CD4-positive, alpha-beta T cell treated with Interleukin-4 for 1 hour (primary cell): ENCODE measurements around the gene TRAPPC6A.

Experiments
- DNase-seq, 2 donors: peaks; one replicate each; pipeline ENCODE4 v3.0.0-alpha.2; 2020 to 2022

Gene TRAPPC6A

DNA sequence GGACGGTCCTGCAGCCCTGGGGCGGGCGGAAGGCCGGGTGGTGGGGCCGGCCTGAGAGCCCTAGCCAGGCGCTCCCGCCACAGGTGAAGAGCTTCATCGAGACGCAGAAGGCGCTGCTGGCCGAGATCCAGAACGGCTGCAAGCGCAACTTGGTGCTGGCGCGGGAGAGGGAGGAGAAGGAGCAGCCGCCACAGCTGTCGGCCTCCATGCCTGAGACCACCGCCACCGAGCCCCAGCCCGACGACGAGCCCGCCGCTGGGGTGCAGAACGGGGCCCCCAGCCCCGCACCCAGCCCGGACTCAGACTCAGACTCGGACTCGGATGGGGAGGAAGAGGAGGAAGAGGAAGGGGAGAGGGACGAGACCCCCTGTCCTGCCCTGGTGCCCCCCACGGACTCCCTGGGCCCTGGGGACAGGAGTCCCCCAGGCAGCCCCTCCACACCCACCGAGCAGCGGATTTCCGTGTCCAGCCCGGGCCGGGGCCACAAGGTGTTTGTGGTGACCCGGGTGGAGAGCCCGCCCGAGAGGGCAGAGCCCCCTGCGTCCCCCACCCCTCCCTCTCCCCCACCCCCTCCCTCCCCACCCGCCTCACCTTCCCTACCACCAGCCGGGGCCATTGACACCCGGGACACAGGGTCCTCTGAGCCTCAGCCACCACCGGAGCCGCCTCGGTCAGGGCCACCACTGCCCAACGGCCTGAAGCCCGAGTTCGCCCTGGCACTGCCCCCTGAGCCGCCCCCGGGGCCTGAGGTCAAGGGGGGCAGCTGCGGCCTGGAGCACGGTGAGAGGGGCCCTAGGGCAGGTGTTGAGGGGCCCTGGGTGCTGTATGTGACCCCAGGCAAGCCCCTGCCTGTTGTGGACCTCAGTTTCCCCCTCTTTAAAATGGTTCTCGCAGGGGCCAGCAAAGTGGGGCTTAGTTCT lies 32.5 kb downstream of the TRAPPC6A start:
- no peak for DNase-seq

DNA sequence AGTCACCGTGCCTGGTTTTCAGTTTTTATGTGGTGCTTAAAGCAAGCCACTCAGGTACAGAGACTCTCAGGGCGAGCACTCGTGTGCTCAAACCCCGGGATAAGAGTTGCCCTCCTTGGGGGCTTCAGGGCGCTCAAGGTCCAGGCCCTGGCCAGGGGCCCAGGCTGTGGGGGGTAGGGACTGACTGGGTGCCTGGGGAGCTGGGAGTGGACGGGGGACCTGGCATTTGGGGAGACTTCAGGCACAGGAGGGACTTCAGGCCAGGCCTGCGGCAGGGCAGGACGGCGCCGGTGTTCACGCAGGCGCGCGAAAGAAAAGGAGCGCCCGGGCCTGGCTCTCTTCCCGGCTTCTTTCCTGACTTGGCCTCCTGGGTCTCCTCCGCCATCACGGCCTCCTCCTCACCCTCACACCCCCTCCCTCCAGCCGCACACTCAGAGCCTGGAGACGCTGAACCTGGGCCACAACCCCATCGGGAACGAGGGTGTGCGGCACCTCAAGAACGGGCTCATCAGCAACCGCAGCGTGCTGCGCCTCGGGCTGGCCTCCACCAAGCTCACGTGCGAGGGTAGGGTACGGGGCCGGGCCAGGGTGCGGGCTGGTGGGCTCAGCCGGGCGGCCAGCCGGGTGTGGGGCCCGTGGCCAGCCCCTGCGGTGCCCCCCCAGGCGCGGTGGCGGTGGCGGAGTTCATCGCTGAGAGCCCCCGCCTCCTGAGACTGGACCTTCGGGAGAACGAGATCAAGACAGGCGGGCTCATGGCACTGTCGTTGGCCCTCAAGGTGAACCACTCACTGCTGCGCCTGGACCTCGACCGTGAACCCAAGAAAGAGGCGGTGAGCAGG lies 33.4 kb downstream of the TRAPPC6A start:
- DNase-seq = no peak

DNA sequence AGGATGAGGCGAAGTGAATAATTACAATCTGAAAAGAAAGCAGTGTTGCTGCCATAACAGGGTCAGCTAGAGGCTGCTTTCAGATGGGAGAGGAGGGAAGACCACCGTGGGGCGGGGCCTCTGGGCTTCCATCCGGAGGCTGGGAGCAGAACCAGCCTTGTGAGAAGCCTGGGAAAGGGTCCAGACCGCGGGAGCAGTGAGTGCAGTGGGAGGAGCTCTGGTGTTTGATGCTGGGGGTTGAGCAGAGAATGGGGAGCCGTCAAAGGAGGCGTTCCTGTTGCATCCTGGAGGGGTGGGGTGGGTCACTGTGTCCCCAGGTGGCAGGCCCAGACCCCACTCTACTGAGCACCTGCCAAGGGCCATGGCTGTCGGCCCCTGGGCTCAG lies 35.3 kb downstream of the TRAPPC6A start:
- DNase-seq = no peak

DNA sequence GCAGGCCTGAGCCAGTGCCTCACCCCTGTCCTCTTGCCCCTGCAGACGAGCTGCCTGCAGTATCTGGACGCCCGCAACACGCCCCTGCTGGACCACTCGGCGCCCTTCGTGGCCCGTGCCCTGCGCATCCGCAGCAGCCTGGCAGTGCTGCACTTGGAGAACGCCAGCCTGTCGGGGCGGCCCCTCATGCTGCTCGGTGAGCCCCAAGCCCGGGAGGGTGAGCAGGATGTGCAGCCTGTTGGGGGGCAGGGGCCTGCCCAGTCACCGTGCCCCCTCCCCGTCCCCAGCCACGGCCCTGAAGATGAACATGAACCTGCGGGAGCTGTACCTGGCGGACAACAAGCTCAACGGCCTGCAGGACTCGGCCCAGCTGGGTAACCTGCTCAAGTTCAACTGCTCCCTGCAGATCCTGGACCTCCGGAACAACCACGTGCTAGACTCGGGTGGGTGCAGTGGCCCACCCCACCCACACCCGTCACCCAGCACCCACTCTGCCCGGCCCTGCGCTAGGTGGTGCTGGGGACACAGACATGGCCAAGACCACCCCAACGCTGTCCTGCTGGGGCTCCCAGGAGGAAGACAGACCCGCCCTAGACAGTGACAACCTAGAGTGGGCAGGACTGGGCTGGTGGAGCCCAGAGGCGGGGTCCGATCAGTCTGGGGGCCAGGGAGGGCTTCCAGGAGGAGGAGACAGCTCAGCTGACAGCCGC lies 35.9 kb downstream of the TRAPPC6A start:
- DNase-seq = no peak

DNA sequence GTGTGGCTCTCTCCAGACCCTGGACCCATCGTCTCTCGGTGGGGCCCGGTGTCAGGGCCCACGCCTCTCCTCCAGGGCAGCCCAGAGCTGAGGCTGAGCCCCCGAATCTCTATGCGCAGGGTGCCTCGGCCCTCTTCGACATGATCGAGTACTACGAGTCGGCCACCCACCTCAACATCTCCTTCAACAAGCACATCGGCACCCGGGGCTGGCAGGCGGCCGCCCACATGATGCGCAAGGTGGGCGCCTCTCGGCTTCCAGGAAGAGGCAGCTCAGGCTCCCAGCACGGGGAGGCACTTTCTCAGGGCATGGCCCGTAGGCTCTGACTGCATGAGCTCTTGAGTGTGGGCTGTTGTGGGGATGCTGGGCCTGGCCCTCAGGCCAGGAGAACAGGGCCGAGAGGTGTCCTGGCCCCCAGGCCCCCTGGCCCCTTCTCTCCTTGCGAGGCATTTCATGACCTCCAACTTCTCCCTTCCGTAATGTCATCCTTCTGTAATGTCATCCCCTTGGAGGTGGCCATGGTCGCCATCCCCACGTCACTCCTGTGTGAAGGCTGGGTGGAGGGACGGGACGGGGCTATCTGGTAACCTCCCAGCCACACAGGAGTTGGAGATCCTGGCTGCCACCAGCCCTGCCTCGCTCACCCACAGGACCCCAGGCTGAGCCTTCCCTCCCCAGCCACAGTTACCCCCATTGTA lies 36.7 kb downstream of the TRAPPC6A start:
- DNase-seq = no peak

DNA sequence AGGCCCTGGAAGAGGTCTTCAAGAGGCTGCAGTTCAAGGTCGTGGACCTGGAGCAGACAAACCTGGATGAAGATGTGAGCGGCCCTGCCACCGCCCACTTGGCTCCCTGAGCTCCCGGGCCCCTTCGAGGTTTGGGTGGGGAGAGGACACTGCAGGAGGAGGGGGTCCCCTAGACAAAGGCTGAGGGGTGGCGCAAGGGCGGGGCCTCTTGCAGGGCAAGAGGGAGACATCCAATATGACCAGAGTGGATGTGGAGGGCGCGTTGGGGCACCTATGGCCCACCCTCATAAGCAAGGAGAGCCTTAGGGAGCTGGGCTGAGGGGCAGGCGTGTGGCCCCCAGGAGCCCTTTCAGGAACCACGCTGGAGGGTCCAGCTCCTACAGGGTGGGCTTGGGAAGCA lies 37.5 kb downstream of the TRAPPC6A start:
- DNase-seq = no peak

DNA sequence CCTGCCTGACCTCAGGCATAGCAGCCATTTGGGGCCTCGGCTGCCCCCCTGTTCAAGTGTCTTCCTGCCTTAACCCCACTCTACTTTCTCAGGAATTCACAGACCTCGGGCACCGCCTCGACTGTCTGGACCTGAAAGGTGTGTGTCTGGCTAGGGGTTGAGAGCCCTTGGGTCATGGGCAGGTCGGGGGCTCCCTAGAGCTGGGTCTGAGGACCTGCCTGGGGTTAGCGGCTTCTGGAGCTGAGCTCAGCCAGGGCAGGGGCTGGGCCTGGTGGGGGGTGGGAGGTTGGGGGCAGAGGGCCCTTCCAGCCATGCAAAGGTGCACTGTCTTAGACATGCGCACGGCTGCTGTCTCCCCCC lies 37.9 kb downstream of the TRAPPC6A start:
- no peak for DNase-seq

DNA sequence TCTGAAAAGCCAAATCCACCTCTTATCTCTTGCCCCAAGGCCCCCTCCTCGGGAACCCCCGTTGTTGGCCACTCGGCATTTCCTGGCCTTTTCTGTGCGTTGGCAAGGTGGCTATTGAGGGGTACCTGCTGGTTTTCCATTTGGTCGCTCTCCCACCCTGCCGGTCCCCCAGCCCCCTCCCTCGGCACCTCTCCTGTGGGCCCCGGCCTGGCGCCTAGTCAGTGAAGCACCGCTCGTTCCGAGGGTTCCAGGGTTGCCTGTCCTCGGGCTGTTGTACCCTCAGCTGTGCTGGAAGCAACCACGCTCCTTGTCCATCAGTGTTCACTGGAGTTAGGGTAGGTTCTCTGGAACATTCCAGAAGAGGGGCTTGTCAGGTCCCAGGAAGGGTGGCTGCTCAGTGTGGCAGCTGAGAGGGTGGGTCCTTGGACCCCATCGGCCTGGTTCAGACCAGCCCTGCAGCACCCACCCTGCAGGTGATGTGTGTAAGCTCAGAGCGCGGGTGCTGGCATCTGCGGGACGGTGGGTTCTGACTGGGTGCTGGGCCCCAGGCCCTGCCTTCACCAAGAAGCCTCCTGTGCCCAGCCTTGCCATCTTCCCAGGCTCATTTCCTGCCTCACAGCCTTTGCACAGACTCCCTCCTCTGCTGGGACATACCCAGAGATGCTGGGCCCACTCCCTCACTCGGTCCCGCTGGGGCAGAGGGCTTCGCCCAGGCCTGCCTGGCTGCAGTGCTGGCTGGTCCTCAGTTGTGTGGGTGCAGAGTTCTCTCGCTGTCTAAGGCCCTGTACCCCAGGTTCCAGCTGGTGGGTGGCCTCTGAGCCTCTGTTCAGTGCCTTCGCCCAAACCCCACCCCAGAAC lies 38.5 kb downstream of the TRAPPC6A start:
- DNase-seq = no peak

DNA sequence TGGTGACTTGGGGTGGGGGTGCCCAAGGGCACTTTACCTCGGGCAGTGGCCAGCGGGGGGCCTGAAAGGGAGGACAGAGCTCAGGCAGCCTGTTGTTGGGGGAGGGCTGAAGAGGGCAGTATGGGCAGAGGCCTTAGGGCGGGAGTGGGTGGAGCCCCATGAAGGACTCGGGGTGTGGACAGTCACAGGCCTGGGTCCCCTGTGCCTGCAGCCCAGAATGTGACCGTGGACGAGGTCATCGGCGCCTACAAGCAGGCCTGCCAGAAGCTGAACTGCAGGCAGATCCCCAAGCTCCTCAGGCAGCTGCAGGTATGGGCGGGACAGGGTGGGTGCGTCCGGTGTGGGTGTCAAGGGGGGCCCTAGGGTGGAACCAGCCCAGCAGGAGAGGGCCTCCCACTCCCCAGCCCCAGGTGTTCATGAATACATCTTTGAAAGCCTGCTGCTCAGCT lies 39.7 kb downstream of the TRAPPC6A start:
- no peak for DNase-seq

DNA sequence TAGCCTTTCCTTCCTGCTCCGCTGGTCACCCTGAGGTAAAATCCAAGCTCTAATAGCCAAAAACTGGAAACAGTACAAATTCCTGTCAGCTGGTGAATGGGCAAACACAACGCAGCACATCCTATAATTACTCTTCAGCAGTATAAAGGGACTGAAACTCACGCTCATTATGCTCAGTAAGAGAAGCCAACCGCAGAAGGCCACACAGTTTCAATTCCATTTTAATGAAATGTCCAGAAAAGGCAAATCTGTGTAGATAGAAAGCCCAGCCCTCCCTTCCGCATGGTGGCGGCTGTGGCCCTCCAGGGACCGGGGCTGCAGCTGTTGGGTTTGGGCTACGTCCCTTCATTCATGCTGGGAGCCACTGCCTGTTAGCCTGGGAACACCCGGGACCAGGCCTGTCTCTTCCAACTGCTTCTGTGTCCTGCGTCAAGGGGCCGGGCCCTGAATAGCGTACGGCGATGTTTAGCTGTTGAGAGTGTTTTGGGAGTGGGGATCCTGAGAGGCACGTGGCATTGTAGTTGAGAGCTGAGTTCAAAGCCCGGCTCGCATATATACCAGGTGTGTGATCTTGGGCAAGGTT lies 40.8 kb downstream of the TRAPPC6A start:
- DNase-seq = no peak

DNA sequence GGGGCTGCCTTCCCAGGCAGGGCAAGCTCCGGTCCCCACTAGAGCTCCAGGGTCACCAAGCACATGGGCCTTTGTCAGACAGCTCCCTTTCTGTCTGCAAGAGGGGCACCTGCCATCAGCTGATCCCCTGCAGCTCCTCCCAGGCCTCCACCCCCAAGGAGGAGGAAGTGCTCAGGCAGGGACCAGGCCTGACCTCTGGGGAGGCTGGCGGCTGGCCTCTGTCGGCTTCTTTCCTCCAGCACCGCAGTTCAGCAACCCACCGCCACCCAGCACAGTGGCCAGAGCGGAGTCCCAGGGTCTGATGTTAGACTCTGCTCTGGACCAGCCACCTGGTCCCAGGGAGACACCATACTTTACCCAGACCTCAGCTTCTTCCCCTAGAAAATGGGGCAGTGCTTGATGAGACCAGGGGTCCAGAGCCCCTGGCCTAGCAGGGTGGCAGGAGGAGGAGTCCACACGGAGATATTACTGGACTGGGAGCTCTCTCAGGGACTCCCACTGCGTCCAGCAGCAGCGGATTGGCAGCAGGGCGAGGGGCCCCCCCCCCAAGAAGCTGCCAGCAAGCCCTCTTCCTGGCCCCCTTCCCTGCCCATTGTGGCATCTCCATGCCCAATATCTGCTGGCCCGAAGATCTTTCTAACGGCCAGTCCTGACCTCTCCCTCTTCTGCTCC lies 41.4 kb downstream of the TRAPPC6A start:
- no peak for DNase-seq

DNA sequence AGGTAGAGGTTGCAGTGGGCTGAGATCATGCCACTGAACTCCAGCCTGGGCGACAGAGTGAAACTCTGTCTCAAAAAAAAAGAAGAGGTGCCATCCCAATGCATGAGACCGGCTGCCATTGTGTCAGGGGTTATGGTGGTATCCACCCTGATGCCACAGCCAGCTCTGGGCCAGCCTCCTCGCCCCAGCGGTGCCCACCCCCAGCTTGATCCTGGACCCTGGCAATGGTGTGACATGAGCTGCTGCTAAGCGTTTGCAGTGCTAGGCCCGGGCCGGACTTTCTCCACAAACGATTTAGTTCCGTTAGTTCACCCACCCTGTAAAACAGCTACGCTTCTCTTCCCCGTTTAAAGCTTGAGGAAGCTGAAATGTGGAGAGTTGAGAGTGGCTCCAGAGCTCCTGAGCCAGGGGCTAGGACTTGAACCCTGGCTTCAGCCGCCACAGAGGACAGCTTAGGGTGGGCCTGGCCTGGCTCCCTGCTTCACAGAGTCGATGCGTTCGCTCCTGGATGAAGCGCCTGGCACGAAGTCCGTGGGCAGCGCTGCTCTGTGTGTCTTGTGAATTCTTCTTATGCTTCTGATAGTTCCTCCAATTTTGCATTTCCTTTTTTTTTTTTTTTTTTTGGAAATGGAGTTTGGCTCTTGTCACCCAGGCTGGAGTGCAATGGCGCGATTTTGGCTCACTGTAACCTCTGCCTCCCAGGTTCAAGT lies 42.7 kb downstream of the TRAPPC6A start:
- DNase-seq = no peak

DNA sequence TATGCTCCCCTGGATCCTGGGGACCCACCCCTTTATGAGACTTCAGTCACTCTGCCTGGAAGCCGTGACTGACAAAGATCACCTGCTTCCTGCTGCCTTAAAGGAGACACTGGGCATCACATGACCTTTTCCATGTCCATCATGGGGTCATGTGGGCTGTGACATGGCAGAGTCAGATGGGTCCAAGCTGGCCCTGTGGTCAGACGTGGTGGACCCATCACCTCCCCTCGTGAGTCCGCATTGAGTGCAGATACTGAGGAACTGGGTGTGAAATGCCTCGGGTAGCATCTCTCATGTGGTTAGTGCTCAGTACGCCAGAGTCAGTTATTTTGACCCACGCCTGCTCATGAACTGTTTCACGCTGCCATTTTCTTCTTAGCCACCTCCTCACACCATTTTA lies 44.4 kb downstream of the TRAPPC6A start:
- DNase-seq = no peak

DNA sequence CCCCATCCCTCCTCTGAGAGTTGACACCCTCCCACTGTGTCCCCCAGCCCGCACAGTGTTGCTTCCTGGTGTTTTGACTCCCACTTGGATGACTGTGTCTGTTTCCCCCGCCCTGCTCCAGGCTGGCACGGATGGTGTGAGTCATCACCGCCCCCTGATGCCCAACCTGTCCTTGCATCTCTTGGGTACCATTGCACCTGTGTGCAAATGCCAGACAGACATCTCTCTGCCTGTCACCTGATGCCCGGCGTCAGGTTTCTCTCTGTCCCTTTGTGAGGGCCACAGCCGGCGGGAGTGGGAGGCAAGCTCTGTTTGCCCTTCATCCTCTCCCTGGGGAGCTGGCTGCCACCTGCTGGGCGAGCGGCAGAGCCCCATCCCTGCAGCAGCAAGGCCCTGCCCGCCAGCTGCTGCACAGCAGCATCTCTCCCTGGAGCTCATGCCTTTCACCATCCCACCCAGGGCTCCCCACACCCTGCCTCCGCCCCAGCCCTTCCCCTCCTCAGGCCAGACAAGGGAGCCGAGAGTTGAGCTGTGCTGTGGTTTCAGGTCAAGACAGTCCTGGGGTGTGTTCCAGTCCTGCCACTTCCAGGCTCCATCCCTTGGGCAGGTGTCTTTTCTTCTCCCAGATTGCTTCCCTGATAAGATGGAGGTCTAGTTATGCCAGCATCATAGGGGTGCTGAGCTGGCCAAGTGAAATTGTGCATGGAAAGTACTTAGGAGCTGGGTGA lies 47.0 kb downstream of the TRAPPC6A start:
- DNase-seq = no peak

DNA sequence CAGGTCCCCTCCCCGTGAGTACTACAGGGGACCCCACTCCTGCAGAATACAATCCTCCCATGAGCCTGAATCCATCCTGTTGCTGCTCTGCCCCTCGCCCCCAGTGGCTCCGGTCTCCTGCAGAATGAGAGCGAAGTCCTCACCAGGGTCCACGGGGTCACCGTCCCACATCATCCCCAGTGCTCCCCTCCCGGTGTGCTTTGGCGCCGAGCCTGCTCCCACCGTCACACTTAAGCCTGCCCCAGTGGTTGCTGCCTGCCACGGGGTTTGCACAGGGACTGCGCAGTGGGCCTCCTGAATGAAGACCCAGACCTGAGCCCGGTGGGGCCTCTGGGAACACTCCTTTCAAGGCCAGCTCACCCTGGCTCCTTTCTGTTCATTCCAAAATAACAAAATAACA lies 47.8 kb downstream of the TRAPPC6A start:
- DNase-seq = no peak

DNA sequence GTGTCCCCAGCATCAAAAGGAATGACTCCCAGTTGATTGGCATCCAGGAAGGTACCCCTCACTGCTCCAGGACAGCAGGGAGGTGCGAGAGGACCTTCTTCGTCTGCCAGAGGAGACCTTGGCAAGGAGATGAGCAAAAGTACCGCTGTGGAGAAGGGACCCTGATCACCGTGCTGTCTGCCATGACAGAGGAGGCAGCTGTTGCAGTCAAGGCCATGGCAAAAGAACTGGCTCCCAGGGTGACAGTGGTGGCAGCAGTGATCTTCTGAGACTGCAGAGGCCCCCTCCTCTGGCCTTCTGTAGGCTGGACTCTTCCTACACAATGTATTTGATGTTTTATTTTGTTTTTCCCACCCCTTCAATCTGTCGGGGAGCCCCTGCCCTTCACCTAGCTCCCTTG lies 49.2 kb downstream of the TRAPPC6A start:
- no peak for DNase-seq

DNA sequence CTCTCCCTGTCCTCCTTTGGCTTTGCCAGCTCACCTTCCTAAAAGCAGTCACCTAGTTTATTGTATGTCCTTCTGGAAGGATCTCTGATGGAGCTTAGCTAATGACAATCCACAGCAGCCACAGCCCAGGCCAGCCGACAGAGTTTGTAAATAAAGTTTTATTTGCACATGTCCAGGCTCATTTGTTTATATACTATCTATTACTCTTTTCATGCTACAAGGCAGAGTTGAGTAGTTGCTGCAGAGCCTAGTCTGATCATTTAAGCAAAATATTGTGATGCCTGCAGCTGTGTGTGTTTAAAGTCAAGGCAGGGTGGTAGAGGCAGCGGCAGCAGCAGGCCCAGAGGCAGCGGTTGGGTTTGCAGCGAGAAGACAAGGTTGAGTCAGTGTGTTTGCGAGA lies 49.9 kb downstream of the TRAPPC6A start:
- no peak for DNase-seq

DNA sequence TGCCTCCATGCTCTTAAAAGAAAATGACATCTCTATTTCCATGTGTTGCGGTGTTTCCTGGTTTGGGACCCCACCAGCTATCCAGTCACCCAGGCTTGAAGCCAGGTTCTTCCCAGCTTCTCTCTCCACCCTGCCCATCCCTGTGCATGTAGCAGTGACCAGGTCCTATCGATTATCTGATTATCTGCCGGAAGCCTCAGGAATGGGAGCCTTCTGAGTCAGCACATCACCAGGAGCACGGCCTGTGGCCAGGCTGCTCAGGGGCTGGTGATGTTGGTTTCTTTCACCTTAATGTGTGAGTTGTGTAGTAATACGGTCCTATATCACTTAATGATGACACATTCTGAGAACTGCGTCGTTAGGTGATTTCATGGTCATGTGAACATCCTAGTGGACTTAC lies 51.4 kb downstream of the TRAPPC6A start:
- DNase-seq = no peak

DNA sequence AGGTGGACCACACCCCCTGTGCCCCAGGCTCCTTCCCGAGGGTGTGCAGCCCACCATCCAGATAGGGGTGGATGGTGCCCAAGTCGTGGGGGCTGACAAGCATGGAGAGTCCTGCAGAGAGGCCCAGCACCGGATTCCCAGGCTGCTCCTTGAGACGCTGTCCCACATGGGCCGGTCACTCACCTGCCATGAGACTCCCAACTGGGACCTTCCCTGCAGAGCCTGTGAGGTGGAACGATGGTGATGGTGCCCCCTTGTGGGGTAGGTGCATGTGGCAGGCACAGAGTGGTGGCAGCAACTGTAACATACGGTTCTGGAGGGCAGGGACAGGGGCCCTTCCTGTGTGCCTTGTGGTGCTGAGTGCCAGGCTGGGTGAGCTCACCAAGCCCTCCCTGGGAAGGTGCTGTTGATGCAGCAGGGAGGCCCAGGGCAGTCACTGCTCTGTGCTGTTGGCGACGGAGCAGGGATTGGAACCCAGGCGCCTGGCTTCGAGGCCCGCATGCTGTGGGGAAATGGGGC lies 52.0 kb downstream of the TRAPPC6A start:
- peak; percentile 65 to 70 for DNase-seq
